SIG-M5 (cell line): ENCODE results near the gene KLK5.
"Not testable (repeated sequence)": the region's sequence is repeated elsewhere in the genome, so short reads cannot be mapped to it uniquely, and the experiment has no call there.

Experiments used
- DNase-seq: peaks from one replicate; lab custom pipeline; 2025; lab: John Stamatoyannopoulos, UW

Gene KLK5, protein sequence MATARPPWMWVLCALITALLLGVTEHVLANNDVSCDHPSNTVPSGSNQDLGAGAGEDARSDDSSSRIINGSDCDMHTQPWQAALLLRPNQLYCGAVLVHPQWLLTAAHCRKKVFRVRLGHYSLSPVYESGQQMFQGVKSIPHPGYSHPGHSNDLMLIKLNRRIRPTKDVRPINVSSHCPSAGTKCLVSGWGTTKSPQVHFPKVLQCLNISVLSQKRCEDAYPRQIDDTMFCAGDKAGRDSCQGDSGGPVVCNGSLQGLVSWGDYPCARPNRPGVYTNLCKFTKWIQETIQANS

DNA sequence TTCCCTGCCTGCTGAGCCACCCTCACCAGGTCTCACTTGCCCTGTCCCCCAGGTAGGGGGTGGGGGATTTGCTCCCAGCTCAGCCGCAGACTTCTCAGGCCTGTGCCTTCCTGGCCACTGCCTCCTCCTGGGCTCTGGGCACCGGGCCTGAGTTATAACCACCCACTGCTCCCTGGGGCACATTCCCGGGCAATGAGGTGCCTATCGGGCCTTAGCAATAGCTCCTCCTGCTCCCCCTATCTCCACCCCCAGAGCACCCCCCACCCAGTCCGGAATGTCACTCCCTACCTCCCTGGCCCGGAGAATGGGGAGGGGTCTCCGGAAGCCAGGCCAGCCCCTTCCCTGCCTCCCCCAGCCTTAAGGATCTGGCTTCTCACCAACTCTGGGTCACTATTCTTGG, at the start of gene KLK5:
Gene KLK5, minus strand, starts transcription at position 129 of the 400 bp plus-strand sequence. CDS start 381 bp downstream, outside the sequence.
- no peak for DNase-seq

DNA sequence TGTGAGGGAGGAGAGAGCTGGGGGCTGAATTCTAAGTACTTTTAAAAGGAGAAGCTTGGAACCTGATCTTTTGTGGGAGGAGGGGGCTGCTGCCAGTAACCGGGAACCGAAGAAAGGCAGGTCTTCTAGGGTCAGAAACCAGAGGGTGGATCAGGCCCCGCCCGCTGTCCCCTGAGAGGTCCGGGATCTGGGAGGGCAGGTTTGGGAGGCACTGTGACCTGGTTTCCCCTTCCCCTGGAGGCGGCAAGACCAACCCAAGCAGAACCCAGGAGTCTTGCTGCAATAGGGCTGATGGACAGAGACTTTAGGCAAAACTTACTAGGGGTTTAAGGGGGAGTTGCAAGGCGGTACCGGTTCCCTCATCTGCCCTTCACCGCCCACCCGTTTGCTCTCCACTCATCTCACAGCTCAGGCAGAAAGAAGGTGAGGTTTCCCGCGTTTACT, 49.3 kb upstream of the KLK5 start:
- DNase-seq, result no peak

DNA sequence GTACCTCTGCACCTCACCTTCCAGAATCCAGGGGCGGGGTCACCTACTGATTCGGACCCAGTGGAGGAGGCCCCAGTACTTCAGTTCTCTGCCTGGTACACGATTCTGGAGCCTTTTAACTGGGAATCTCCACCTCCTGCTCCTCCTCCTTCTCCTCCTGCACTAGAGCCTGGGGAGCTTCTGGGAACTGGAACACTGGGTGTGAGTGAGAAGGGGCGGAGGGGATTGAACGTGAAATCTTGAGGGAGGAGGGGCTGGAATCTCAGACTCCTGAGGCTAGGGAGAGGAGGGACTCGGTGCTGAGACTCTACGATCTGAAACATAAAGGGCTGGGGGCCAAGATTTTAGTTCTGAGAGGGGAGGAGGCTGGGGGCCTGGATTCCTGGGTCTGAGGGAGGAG, 48.7 kb upstream of the KLK5 start, which contains the start of gene KLK8:
Gene KLK8, minus strand, starts transcription at position 90 of the 400 bp plus-strand sequence. CDS start 437 bp downstream, outside the sequence.
- no peak for DNase-seq

- DNase-seq, result no peak
Observed at GRCh38 chr19:51000981-51001380, 48.1 kb upstream of the KLK5 start.

GRCh38 chr19:51000426-51000825, 47.6 kb upstream of the KLK5 start:
- no peak for DNase-seq

DNA sequence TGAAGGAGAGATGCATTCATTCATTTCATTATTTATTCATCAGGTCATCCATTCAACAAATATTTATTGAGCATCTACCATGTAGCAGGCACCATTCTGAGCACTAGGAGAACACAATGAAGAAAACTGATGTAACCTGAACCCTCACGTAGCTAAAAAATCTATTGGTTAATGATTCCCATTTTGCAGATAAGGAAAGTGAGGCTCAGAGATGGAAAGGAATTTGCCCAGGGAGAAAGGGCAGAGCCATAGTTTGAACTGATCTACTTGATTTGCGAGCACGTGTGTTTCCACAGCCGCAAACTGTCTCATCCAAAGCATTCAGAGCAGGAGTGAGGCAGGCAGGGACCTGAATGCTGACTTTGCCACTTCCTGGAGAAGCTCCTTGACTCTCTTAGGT, 45.8 kb upstream of the KLK5 start:
- no peak for DNase-seq

DNA sequence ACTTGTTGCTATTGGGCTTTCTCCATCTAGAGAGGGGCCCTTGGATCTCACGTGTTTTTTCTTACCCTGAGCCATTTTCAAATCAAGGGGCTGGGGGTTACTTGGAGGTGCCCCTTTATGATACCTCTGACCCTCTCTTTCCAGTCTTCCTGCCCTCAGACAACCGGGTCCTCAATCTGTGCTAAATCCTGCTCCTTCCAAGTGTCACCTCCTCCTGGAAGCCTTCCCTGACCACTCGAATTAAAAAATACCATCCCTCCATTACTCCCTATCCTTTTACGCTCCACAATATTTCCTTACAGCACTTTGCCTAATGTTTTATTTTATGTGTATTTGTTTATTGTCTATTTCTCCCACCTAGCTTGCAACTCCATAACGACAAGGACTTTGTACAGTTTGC, 45.2 kb upstream of the KLK5 start:
- DNase-seq, result no peak

GRCh38 chr19:50994129-50994528, 41.3 kb upstream of the KLK5 start:
- no peak for DNase-seq

DNA sequence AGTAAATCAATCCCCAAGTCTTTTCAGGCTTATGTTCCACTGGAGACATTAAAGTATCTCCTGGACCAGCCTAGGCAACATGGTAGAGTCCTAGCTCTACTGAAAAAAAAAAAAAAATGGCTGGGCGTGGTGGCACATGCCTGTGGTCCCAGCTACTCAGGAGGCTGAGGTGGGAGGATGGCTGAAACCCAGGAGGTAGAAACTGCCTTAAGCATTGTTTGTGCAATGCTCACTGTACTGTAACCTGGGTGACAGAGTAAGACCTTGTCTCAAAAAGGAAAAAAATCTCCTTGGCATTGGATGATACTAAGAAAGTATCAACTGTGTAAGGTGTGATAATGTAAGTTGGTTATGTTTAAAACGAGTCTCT, 39.8 kb upstream of the KLK5 start:
- no peak for DNase-seq

- DNase-seq, result not testable (repeated sequence)
Observed at GRCh38 chr19:50984416-50984815, 31.6 kb upstream of the KLK5 start.

- no peak for DNase-seq
Observed at GRCh38 chr19:50983625-50984292, 30.9 kb upstream of the KLK5 start, which contains the start of gene KLK7. Gene KLK7, minus strand, starts transcription at chr19:50983917. Its CDS starts 1,518 bp downstream, at chr19:50982399.

DNA sequence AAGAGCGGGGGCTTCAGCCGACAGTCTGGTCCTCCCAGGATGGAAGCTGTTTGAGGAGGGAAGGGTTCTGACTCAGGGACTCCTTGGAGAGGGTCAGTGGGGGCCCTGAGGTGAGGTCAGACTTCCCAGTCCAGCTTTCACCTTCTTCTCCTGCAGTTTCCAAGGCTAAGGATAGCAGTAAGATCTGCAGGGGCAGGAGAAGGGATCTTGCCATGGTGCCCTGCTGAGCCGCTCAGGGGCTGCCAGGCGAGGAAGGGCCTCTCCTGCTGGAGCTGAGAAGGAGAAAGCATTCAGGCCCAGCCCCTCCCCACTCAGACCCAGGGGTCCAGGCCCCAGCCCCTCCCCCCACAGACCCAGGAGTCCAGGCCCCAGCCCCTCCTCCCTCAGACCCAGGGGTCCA, 29.3 kb upstream of the KLK5 start:
- DNase-seq, result no peak

GRCh38 chr19:50981587-50982146, 28.8 kb upstream of the KLK5 start:
- DNase-seq, result no peak

DNA sequence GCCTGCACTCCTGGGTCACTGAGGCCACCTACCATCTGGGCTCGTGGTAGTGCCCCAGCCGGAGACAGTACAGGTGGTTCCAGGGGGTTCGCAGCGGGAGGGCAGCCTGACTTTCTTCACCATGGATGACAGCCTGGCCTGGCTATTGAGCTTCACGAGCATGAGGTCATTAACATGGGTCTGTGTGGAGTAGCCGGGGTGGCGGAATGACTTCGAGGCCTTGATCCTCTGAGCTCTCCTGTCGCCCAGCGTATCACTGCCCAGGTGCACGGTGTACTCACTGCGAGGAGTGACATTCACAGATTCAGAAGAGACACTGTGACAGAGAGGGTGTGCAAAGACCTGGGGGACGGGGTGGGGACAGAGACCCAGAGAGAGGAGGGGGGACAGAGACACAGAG, 27.4 kb upstream of the KLK5 start:
- no peak for DNase-seq

- no peak for DNase-seq
Observed at GRCh38 chr19:50979758-50980157, 26.9 kb upstream of the KLK5 start.

GRCh38 chr19:50978772-50979390, 26.0 kb upstream of the KLK5 start:
- no peak for DNase-seq

- DNase-seq, result no peak
Observed at GRCh38 chr19:50977626-50978025, 24.8 kb upstream of the KLK5 start.

- no peak for DNase-seq
Observed at GRCh38 chr19:50975766-50976165, 22.9 kb upstream of the KLK5 start.

- DNase-seq, result no peak
Observed at GRCh38 chr19:50974702-50975556, 22.1 kb upstream of the KLK5 start.

GRCh38 chr19:50972795-50973376, 20.0 kb upstream of the KLK5 start:
- DNase-seq, result no peak

DNA sequence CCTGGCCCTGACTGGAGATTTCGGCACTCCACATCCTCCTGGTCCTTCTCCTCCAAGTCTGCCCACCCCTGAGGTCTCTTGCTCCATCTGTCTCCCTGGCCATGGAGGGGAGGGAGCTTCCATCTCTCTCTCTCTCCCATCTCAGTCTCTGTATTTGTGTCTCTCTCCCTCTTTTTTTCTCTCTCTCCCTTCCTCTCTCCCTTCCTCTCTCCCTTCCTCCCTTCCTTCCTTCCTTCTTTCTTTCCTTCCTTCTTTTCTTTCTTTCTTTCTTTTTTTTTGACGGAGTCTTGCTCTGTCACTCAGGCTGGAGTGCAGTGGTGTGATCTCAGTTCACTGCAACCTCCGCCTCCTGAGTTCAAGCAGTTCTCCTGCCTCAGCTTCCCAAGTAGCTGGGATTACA, 17.0 kb upstream of the KLK5 start:
- not testable (repeated sequence) for DNase-seq
